Germinal center (tissue), 1 donor: Measurements from ENCODE around the gene ZSCAN10.
"Not testable (repeated sequence)": the region's sequence is repeated elsewhere in the genome, so short reads cannot be mapped to it uniquely, and the experiment has no call there.

Experiments
- DNase-seq: peaks from one replicate; pipeline ENCODE4 v3.0.0; 2012; ENCODE audit warnings: mixed read lengths, low spot score

The ZSCAN10 gene

GRCh38 chr16:3098459-3099394 is at the start of gene ZSCAN10:
TSS of gene ZSCAN10 (minus strand) at chr16:3099294. CDS start at chr16:3092937, 6,357 bp downstream.
- DNase-seq = no peak

GRCh38 chr16:3148256-3149192 is 49.4 kb upstream of the ZSCAN10 start:
- no peak for DNase-seq

- no peak for DNase-seq
Measured at GRCh38 chr16:3147757-3148104, 48.6 kb upstream of the ZSCAN10 start.

GRCh38 chr16:3147046-3147756 is 48.1 kb upstream of the ZSCAN10 start:
- DNase-seq = no peak

- no peak for DNase-seq
Measured at GRCh38 chr16:3145660-3146059, 46.6 kb upstream of the ZSCAN10 start.

GRCh38 chr16:3145151-3145550 is 46.1 kb upstream of the ZSCAN10 start:
- no peak for DNase-seq

GRCh38 chr16:3144321-3144983 is 45.4 kb upstream of the ZSCAN10 start:
- no peak for DNase-seq

GRCh38 chr16:3143598-3144320 is 44.7 kb upstream of the ZSCAN10 start:
- no peak for DNase-seq

GRCh38 chr16:3143189-3143588 is 44.1 kb upstream of the ZSCAN10 start:
- no peak for DNase-seq

- no peak for DNase-seq
Measured at GRCh38 chr16:3142770-3143169, 43.7 kb upstream of the ZSCAN10 start.

- no peak for DNase-seq
Measured at GRCh38 chr16:3142327-3142726, 43.2 kb upstream of the ZSCAN10 start.

GRCh38 chr16:3141781-3142311 is 42.8 kb upstream of the ZSCAN10 start:
- DNase-seq = no peak

- DNase-seq = no peak
Measured at GRCh38 chr16:3140603-3141427, 41.7 kb upstream of the ZSCAN10 start.

- DNase-seq = not testable (repeated sequence)
Measured at GRCh38 chr16:3139561-3139960, 40.5 kb upstream of the ZSCAN10 start.

GRCh38 chr16:3138823-3139426 is 39.8 kb upstream of the ZSCAN10 start:
- no peak for DNase-seq

GRCh38 chr16:3138342-3138741 is 39.2 kb upstream of the ZSCAN10 start:
- DNase-seq = no peak

- DNase-seq = no peak
Measured at GRCh38 chr16:3137267-3137666, 38.2 kb upstream of the ZSCAN10 start.

GRCh38 chr16:3135126-3135715 is 36.1 kb upstream of the ZSCAN10 start:
- no peak for DNase-seq
